ENCODE measurements around the gene ARHGEF4. TPM values are rescaled to one million over a fixed set of nuclear protein-coding genes. Genes with fewer than 3 reads are reported as not detected.
A peak's percentile ranks its signal among the peaks of the same experiment; 100 is the strongest.
"Not testable (repeated sequence)": the region's sequence is repeated elsewhere in the genome, so short reads cannot be mapped to it uniquely, and the experiment has no call there.

ARHGEF4 gene
- total RNA-seq, 1 donor from 2014 or later, result 1.3 TPM

DNA sequence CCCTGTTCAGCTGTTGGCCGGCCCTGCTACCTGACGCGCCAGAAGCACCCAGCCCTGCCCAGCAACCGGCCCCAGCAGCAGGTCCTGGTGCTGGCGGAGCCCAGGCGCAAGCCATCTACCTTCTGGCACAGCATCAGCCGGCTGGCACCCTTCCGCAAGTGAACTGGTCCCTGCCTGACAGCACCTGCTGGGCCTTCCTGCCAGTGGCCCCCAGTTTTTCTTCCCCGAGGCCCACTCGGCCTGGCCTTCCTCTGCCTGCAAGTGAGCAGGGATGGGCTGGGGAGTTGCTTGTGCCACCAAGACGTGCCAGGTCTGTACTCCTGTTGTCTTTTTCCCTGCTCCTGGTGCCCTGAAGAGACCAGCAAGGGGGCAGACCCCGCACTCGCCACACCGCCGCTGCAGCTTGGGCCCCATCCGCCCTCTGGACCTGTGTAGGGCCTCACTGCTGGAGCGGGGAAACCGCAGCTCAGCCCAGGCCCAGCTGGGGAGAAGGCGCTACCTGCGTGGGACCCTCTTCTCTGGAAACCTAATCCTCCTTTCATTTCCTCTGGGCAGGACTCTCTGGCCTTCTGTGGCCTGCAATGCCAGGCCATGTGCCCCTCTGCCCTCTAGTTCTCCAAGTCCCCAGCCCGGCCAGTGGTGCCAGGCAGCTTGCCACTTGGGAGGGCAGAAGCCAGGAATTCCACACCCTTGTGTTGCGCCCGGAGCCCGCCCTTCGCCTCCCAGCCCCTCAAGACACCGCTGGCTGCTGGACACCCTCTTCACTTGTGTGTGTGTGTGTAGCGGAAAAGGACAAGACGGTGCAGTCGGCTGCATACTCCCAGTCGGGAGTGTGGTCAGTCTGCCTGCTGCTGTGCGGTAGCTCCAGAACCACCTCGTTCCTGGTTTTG is 209.6 kb downstream of the ARHGEF4 start:
- ATAC-seq, result peak; percentile 19
- no peak for DNase-seq (ENCODE audit: low spot score)

DNA sequence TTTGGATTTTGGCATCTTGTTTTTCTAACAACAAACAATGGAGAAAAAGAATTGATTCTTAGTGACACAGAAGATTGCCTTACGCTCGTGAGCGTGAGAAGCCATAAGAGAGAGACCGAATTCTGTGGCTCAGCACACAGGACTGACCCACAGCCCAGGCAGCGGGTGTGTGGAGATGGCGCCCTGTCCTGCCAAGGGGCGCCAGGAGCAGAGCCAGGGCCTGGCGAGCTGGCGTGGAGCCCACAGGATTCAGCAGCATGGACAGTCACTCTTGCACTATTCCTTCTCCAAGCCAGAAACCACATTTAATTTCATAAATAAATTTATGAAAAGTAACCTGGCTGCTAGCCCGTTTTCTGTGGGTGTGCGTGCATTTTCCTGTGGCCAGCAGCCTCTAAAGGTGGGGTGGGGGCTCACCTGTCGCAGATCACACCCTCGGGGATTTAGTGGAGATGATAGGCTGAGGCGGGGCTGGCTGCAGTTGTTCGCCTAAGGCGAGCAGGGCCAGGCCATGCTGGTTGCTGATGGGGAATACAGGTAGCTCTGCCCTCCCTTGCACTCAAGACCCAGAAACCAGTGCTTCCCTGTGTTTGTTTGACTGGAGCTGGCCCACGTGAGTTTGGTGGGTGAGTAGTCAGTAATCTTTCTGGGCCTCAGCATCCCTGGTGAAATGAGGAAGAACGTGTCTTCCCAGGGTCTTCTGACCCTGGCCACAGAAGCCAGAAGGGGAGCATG is 210.4 kb downstream of the ARHGEF4 start:
- ATAC-seq, result peak; percentile 35
- DNase-seq (ENCODE audit: low spot score), result no peak

DNA sequence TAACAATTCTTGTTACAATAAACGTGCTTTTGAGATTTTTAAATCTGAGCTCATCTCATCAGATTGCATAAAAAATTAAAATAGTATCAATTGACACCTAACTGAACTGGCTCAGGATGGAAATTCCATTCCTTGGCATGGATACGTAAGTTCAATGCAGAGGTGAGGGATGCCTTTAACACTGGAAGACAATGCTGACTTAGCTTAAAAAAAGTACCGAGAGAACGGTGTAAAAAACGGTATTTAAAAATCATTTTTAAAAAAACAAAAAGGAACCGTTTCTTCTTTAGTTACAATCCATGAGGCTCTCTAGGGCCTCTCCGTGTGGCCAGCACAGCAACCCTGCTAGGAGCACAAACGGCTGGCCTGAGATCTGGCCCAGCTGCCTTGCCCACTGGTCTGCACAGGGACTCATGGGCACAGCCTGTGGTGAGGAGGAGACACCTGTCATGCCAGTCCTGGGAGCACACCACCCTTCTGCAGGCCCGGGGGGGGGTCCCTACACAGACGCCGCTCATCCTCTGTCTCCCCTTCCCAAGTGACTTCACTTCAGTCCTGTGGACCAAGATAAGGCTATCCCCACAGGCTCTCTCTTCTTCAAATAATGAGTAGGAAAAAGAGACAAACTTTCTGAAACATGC is 211.3 kb downstream of the ARHGEF4 start:
- DNase-seq (ENCODE audit: low spot score) (no peak), ATAC-seq (no peak)

DNA sequence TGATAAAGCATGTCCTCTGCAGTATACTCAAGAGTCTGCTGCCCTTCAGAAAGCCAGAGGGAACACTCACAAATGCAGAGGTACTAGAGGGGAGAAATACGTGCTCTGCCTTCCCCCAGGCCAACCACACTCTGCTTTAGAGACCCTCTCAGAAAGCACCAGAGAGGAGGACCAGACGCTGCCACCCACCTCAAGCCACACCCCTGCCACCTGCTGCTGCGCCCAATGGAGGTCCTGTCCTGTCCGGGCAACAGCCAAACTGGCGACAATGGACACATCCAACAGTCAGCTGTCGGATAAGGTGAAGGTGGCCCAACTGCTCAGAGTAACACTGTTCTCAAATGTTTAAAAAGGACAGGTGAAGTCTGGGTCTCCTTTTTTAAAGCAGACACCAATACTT is 211.9 kb downstream of the ARHGEF4 start:
- ATAC-seq (no peak), DNase-seq (ENCODE audit: low spot score) (no peak)

DNA sequence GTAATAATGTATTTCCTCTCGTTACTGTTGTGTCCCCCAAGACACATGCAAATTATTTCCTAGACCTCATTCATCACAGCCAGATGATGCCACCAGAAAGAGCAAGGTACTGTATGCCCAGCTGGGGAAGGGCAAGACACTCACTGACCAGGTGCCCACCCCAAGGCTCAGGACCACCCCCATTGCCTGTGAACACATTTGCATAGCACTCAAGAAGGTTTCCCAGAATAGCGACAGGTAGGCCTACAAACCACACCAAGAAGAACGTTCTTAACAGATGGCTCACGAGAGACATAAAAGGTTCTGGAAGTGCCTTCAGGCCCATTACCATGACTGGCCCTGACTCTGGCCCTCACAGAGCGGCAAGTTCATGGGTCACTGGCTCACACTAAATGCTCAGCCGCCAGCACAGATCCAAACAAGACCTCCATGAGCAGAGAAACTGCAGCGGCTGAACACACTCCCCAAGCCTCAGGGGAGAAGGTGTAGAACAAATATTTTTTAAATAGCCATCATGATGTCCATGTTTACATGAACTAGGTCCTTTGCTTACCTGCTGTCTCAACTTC is 212.5 kb downstream of the ARHGEF4 start:
- no peak for DNase-seq (ENCODE audit: low spot score)
- ATAC-seq, result no peak

DNA sequence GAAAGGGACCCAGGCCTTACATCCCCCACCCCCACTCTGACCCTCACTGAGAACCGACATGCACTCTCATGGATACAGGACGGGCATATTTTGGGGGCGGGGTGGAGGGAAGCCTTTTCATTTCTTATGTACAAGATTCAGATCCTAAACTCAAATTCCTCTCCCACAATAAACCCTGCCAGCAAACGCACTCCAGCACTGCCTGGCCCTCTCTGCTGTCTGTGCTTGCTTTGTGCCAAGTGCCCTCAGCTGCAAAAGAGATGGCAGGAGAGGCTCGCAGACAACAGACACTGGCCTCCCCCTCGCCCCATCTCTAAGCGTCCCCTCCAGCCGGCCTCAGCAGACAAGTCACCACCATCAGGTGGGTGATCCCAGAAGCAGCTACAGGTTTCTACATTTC is 214.2 kb downstream of the ARHGEF4 start:
- DNase-seq (ENCODE audit: low spot score), result no peak
- no peak for ATAC-seq

DNA sequence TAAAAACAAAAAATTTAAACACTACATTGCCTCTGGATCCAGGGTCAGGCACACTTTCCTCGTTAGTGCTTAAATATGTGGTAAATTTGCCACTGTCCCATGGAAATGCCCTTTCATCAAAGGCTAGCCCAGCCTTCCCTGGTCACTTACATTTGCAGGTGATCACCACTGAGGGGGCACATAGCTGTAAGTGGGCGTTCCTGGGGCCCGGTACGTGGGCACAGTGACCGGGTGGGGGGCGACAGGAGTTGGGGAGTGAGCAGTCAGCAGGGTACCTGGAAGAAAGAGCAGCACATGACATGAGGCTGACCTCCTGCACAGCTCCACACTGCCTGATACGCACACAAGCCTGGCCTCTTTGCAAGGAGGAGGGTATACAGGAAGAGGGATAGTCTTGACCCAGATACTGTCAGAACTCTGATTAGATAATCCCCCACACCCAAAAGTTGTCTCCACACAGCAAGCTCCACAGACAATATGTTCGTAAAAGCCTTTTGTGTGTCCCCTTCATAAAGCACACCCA is 216.1 kb downstream of the ARHGEF4 start:
- no peak for DNase-seq (ENCODE audit: low spot score)
- ATAC-seq, result no peak

DNA sequence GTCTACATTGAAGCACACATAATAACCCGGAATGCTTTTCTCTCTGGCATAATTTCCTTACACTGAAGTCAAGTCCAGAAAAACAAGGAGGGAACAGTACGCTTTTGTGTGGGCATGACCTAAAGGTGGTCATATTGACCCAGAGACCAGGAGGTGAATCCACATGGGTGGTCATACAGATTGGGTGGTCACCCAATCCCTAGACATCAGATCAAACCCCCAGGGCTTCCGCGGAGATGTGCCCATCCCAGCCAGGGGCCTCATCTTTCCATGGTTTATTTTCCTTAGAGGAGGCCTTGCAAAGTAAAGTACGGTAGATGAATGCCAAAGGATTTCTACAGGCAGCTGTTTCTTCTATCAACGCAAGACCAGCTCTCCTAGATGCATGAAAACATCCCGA is 217.8 kb downstream of the ARHGEF4 start:
- ATAC-seq (no peak), DNase-seq (ENCODE audit: low spot score) (no peak)

DNA sequence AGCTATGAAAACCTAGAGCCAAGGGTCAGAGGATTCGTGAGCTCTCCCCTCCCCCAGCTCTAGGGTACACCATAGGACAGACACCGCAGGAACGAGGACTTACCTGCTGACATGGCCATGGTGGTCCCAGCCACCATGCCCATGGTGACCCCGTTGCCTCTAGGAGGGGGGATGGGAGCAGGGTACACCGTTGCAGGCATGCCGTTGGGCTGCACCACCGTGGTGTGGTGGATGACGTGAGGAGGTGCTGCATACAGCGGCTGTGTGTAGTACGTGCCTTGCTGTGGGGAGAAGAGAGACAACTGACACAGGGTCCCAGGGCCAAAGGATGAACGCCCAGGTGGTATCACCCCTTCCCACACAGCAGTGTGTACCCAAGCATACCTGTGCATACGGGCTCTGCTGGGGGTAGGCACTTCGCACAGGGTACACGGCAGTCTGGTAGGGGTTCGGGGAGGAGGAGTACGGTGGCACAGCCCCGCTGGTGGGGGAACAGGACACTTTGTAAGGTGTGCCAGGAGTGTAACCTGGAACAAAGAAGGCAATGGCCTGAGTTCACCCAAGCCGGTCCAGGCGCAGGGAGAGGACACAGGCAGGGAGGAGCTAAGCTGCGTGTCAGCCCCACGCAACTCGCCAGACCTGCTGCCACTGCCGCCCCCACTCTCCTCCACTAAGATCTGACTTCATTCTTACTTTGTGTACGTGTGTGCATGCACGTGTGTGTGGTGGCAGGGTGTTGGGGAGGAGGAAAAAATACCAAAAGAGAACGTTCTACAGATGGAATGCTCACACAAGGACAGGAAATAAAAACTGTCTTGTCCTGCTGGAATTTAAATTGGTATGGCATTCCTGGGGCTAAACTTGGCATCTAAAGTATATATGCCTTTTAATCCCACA is 218.7 kb downstream of the ARHGEF4 start:
- DNase-seq (ENCODE audit: low spot score) (no peak), ATAC-seq (no peak)

DNA sequence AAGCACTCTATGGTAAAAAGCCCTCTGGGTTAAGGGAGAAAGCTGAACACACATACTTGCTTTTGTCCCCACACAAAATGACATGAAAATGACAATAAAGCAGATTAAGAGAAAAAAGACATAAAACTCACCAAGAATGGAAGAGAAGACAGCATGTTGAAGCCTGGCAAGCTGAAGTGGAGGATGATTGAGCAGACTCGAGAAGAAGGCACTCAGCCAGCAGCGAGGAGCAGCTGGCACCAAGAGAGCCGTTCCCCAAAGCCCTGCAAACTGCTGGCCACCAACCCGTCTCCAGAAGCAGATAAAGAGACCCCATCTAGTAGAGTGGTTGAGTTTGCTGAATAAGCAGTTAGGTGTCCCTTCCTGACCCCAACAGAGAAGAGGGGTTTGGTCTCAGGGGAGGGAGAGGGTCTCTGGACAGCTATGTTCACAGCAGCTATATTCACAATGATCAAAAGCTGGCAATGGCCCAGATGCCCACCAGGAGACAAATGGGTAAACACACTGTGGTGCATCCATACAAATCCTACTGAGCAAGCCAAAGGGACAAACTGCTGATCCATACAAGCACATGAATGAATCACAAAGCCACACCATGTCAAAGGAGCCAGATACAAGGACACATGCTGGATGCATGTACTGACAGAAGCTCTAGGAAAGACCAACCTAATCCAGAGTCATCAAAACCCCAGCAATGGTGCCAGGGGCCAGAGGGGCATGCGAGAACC is 219.7 kb downstream of the ARHGEF4 start:
- ATAC-seq, result no peak
- no peak for DNase-seq (ENCODE audit: low spot score)

DNA sequence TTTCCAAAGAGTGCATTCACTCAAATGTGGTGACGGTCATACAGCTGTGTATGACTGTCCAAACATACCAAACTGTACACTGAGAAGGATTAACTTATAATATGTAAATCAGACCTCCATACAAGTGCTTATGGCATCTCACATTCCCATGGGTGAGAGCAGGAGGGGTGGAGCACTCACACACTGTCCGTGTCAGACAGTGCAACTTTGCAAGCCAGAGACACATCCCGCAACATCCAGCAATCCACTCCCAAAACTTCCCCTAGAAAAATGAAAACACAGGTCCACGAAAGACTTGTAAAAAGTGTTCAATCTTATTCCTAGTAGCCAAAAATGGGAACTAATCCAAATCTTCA is 220.2 kb downstream of the ARHGEF4 start:
- DNase-seq (ENCODE audit: low spot score), result no peak
- ATAC-seq, result no peak

DNA sequence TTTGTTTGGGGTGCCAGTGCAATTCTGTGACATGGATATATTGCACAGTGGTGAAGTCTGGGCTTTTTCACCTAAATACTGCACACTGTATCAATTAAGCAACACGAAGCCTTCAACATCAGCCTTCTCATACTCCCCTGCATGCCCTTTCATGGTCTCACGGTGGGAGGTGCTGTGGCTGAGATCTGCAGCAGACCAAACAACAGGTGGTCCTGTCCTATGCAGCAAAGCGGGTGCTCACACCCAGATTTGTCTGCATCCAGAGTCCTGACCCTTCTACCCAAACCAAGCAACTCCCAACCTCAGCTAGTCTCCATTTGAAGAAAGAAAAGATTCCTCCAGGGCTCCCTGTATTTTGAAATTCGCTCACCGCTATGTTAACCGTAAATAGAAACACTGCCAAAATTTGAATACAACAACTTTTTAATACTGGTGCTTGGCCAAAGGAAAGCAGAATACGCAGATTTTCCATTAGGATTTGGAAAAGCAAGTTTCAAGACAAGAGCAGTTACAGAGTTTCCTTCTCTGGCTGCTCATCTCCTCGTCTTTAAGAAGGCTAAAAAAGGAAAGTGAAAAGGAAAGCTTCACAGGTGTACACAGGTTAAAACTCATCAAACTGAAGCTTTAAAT is 221.6 kb downstream of the ARHGEF4 start:
- ATAC-seq (no peak), DNase-seq (ENCODE audit: low spot score) (no peak)

DNA sequence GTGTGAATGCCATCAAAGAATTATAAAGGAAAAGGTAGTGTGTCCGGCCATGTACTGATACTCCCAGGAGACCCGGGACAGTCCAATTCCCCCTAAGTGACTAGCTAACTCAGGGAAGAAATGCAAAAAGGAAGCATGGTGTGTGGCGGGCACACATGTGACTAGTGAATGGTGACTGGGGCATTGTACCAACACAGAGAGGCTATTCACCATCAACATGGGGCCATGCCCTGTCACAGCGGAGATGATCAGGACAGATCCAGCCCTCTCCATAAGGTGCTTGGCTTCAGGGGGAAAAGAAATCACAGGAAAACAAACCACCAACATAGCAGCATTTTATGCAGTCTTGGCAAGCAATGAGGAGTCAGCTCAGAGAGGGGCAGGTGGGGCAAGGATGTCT is 222.2 kb downstream of the ARHGEF4 start:
- DNase-seq (ENCODE audit: low spot score) (no peak), ATAC-seq (no peak)

DNA sequence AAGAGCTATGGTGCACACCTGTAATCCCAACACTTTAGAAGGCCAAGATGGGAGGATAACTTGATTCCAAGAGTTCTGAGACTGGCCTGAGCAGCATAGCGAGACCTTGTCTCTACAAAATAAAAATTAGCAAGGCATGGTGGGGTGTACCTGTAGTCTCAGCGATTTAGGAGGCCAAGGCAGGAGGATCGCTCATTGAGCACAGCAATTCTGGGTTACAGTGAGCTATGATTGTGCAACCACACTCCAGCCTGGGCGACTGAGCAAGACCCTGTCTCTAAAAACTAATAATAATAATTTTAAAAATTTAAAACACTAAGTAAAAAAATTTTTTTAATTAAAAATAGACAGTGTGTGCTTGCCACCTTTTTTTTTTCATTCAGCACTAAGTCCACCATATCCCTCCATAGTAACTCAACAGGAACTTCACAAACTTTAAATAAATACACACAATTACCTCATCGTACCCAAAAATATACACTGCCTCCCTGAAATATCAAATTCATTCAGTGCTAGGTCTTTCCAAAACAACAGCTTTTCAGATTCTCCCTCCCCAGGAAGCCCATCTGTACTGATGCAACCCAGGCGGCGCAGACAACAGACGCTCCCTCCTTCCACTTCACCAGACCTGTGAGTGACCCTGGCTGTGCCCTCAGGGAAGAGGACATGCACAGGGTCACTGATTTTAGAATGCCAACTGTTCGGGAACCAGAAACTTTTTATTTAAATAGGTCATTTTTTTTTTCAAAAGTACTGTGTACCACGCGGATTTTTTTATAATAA is 227.0 kb downstream of the ARHGEF4 start:
- ATAC-seq, result no peak

DNA sequence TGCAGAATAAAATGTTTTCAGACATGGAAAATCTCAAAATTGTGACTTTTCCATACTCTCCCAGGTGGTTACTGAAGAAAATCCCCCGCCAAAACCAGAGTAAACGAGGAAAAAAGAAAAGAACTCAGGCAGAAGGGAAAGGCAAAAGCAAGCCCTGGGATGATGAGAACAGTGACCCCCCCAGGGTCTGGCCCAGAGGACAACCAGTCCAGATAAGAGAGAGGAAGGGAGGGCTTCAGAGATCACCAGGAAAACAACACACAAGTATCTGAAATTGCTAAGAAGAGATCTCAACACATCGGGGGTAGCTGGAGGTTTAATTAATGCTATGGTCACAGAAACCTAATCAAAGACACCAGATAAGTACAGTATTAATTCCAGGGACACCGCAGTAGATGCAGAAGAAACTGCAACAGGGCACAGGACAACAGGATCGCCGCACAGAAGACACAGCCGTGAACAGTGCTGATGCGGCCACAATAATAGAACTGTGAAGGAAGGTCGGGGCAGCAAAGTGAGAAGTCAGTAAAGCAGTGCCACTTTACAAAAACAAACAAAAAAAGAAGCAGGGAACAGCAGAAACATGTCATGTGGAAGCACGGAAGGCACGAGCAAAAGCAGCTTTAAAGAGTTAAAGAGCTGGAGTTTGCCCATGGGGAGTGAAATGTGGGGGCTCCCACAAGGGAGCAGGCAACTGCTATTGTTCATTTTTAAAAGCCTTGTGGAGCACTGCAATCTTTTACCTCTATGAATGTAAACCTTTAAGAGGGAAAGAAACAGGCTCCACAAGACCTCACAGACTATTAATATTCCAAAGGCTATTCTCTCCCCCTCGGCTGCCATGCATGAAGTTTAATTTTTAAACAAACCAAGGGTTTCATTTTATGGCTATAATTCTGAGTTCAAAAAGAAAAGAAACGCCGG is 228.1 kb downstream of the ARHGEF4 start:
- DNase-seq (ENCODE audit: low spot score) (no peak), ATAC-seq (no peak)

More for the DNA sequence above, 227.0 kb downstream of the ARHGEF4 start:
- DNase-seq (ENCODE audit: low spot score), result no peak

DNA sequence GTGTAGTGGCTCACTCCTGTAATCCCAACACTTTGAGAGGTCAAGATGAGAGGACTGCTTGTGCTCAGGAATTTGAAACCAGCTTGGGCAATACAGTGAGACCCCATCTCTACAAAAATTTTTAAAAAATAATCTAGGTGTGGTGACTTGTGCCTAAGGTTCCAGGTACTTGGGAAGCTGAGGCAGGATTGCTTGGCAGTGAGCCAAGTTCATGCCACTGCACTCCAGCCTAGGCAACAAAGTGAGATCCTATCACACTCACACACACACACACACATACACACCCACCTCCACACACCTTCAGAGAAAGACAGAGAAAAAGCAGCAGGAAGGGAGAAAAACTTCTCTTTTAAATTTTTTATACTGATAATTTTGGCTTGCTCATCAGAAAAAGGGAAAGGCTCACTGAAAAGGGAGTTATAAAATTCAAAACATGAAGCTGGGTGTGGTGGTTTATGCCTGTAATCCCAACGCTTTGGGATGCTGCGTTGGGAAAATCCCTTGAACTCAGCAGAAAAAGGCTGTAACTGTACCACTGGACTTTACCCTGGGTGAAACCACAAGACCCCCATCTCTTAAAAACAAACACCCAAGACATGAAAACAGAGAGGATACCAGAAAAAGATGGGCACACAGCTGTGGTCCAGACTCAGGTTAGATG is 230.9 kb downstream of the ARHGEF4 start:
- ATAC-seq (no peak), DNase-seq (ENCODE audit: low spot score) (no peak)

DNA sequence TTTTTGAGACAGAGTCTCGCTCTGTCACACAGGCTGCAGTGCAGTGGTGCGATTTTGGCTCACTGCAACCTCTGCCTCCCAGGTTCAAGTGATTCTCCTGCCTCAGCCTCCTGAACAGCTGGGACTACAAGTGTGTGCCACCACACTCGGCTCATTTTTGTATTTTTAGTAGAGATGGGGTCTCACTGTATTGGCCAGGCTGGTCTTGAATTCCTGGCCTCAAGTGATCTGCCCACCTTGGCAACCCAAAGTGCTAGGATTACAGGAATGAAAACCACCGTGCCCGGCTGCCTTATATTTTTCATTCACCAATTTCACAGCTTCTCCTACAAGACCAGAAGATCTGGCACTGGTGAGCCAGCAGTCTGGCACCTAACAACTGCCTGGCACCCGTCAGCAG is 231.5 kb downstream of the ARHGEF4 start:
- ATAC-seq; DNase-seq (ENCODE audit: low spot score): not testable (repeated sequence)
